Left lung (tissue), 10 donors: ENCODE data around the gene TNS3. TPM values are rescaled to one million over a fixed set of nuclear protein-coding genes. Genes with fewer than 3 reads are reported as not detected.

Experiments
- ATAC-seq: fragments of 200-7000 bp; cut with Tn5 transposase; one replicate; pipeline ENCODE4 v1.9.1; 2020; ENCODE audit warnings: moderate library complexity
- DNase-seq, 4 donors: peaks; one replicate each; pipeline ENCODE4 v3.0.0-alpha.2; 2013 to 2020
- H3K27ac ChIP-seq, 2 donors: fragments of 200-600 bp; sonication (generic) in 1 of 2; one replicate each; pipeline versions ENCODE4 v1.5.0 to v1.8.0; 2020 to 2021
- H3K27me3 ChIP-seq, 2 donors: fragments of 200-600 bp; sonication (generic) in 1 of 2; one replicate each; pipeline versions ENCODE4 v1.5.0 to v1.8.0; 2020 to 2021
- H3K36me3 ChIP-seq, 2 donors: fragments of 200-600 bp; sonication (generic) in 1 of 2; one replicate each; pipeline versions ENCODE4 v1.5.0 to v1.8.0; 2020 to 2021
- H3K4me1 ChIP-seq, 2 donors: fragments of 200-600 bp; one replicate each; pipeline ENCODE4 v1.8.0; 2021
- H3K4me3 ChIP-seq, 2 donors: fragments of 200-600 bp; sonication (generic) in 1 of 2; one replicate each; pipeline versions ENCODE4 v1.5.0 to v1.8.0; 2020 to 2021; ENCODE audit warnings: mild to moderate bottlenecking in 1 of 2
- H3K9me3 ChIP-seq, 2 donors: fragments of 200-600 bp; sonication (generic) in 1 of 2; one replicate each; pipeline versions ENCODE4 v1.5.0 to v1.8.0; 2020 to 2021
- intact Hi-C, 2 donors: fragments of 100-400 bp; cut with DNase I; formaldehyde crosslinking; loops; one replicate each; pipeline versions ENCODE4 v1.11.2 to v1.14.2; 2022
- polyA plus RNA-seq, 6 donors: library from polyadenylated mRNA; unstranded; fragments of 120-200 nt; gene quantifications; one replicate each; pipeline ENCODE4 v1.2.1, GENCODE V29; 2013; ENCODE audit not compliant: insufficient read length in 6 of 6
- total RNA-seq, 2 donors: library from RNA; stranded (reverse); fragmentation: NEBNext Ultra II Directional; extraction: Animal tissue kit (Norgen Biotek cat#: 25700); gene quantifications; one replicate each; pipeline ENCODE4 v1.2.1, GENCODE V29; 2021
- TF ChIP-seq, protein P1 (sequence below), 2 donors: fragments of 200-600 bp; sonication (generic) in 1 of 2; IDR thresholded peaks; one replicate each; pipeline versions ENCODE4 v1.5.0 to v1.8.0; 2021; ENCODE audit warnings: antibody characterized with exemption in 2 of 2
- donor health status: DM: no; HTN: yes; CAD: no.
- donor health status: DM: no; HTN: no; CAD: no.

Gene TNS3
- total and polyA plus RNA-seq, 8 donors = 86.3 to 151 (median 97.8) TPM

DNA sequence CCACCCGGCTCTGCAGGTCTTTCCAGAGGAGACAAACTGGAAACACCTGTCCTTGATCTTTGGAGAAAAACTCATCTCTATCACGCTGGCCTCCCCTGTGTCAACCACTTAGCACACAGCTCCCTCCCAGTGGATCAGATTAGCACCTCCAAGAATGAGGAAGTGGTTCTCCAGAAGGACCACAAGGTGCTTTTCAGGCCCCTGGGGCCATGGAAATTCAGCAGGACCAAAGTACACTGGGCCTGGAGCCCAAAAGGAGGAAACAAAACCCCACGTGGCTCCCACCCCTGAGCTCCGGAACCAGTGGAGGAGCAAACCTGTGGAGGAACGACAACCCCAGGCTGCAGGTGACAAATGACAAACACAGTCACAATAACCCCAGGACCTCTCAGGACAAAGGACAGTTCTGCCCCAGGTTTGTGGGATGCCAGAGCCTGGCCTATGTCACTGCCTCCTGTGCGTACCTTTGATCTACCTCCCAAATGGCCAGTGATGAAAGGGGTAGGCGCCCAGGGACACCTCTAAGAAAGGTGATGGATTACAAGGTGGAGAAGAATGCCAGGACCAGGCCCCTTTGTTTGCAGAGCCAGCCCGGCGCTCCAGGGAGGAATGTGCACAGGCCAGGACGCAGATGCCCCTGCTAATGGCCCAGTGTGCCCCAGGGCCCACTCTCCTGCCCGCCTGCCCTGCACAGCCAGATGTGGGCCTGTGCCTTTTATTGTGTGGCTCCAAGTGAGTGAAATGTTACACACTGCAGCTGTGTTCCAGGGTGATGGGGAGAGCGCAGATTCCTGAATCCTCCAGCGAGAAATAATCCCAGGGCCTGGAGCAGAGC is 5.7 kb downstream of the TNS3 start:
- peaks cover 0 to 7% of the 10 kb centered on the region in 2 donors for H3K27me3 ChIP-seq
- H3K36me3 ChIP-seq = no peaks in the 10 kb centered on the region
- intact Hi-C loops = no loop called here
- peaks cover 87 to 98% of the 10 kb centered on the region in 2 donors for H3K4me1 ChIP-seq
- DNase-seq (peak in 3 of 4 donors; percentile 67 to 92 (median 85)), ATAC-seq (peak; percentile 22)
- TF ChIP-seq, protein P1, sequence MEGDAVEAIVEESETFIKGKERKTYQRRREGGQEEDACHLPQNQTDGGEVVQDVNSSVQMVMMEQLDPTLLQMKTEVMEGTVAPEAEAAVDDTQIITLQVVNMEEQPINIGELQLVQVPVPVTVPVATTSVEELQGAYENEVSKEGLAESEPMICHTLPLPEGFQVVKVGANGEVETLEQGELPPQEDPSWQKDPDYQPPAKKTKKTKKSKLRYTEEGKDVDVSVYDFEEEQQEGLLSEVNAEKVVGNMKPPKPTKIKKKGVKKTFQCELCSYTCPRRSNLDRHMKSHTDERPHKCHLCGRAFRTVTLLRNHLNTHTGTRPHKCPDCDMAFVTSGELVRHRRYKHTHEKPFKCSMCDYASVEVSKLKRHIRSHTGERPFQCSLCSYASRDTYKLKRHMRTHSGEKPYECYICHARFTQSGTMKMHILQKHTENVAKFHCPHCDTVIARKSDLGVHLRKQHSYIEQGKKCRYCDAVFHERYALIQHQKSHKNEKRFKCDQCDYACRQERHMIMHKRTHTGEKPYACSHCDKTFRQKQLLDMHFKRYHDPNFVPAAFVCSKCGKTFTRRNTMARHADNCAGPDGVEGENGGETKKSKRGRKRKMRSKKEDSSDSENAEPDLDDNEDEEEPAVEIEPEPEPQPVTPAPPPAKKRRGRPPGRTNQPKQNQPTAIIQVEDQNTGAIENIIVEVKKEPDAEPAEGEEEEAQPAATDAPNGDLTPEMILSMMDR (IDR thresholded peaks at IDR 0.05) = no peak
- no peak overlapping the region for H3K4me3 ChIP-seq
- peak overlapping the region; percentile 75 to 78 for H3K27ac ChIP-seq
- no peaks in the 10 kb centered on the region for H3K9me3 ChIP-seq

DNA sequence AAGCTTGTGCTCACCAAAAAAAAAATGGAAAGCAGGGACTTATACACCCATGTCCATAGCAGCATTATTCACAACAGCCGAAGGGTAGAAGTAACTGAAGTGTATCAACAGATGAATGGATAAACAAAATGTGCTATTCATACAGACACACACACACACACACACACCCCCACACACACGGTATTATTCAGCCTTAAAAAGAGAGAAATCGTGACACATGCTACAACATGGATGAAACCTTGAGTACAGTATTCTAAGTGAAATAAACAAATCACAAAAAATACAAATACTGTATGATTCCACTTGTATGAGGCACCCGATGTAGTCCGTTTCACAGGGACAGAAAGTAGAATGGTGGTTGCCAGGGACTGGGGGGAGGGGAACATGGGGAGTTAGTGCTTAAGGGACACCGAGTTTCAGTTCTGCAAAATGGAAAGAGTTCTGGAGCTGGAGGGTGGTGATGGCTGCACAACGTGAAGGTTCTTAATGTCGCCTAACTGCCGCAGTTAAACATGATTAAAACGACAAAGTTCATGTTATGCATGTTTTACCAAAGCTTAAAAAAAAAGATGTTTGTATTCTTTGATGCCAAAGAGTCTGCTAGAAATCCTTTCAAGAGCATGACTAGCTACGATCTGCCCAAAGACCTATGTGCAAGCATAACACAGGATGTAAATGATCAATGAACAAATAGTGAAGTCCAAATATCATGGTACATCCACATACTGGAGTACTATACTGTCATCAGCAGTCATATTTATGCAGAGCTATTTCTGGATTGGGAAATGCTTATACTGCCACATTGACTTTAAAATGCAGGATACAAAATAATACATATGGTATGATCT is 7.2 kb downstream of the TNS3 start:
- H3K4me1 ChIP-seq = peaks cover 92 to 100% of the 10 kb centered on the region in 2 donors
- intact Hi-C loops = no loop called here

DNA sequence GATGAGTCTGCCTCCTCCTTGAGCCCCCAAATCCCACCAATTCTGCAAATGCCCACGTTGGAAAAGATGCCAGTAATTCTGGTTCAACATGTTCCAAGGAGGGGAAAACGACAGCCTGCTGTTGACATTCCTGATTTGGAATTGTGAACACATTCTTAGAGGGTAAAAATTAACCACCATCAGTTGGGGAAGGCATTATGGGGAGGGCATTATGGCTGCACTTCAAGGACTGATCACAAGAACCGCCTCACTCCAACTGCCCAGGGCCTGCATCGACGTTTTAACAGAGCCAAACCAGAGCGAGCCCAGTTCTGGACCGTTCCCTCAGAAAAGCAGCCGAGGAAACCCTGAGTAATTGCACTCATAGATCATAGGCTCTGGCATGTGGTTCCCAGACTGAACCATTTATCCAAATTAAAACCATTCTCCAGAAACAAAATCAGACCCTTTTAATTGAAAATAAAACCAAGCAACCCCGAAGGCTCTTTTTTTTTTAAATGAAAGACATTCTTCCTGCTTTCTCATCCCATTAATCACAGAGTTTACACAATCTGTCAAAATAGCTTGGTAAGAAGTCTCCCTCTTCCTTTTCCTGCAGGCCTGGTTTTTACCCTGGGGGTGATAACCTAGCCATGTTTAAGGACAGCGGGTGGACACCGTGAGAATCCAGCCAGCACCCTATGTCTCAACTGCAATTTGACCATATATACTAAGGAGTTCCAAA is 8.0 kb downstream of the TNS3 start:
- Histone ChIP-seq H3K9me3 (no peaks in the 10 kb centered on the region), H3K4me3 (no peak overlapping the region), H3K4me1 (peaks cover 91 to 97% of the 10 kb centered on the region in 2 donors), H3K36me3 (no peaks in the 10 kb centered on the region), H3K27me3 (no peaks in the 10 kb centered on the region), H3K27ac (peak overlapping the region; percentile 78 to 87)
- DNase-seq (peak in 1 of 4 donors; percentile 73), ATAC-seq (peak; percentile 30)
- intact Hi-C loops = no loop called here
- TF ChIP-seq, protein P1 (IDR thresholded peaks at IDR 0.05) = no peak

More for the DNA sequence above, 7.2 kb downstream of the TNS3 start:
- TF ChIP-seq, protein P1 (IDR thresholded peaks at IDR 0.05) = no peak
- ATAC-seq (no peak), DNase-seq (peak in 1 of 4 donors; percentile 70)
- Histone ChIP-seq H3K9me3 (no peaks in the 10 kb centered on the region), H3K27me3 (no peaks in the 10 kb centered on the region), H3K36me3 (no peaks in the 10 kb centered on the region), H3K4me3 (no peak overlapping the region), H3K27ac (peak overlapping the region; percentile 78 to 87)

DNA sequence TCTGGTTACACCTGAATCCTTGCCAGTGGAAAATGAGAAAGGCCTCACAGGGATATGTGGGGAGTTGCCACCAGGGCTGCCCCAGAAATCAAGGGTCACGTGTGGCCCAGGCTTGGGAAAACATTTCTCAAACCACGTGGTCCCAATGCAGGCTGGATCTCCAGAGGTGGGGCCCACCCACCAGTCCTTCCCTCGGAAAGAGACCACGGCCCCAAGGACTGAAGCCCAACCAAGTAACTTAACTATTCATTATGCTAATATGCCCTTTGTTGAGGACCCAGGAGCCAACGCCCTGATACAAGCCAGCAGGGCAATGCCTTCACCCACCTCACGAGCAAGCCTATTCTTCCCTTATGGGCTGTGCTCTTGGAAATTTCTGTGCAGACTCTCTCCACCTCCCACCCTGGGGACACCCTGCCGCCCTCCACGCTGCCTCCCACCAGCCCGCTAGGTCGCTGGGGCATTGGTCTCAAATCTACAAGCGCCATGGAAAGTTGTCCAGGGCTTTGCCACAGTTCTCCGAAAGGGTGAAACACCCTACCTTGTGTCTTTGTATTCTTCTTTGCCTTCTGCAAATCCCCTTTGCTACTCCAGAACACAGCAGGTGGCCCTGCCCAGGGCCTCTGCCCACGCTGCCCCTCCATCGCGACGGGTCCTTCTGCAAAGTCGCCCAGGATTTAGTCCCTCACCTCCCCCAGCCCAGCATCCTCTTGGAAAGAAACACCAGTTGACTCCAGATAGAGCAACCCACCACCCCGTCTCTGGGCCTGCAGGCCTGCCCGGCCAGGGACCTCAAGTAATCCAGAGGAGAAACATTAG is 8.8 kb downstream of the TNS3 start:
- TF ChIP-seq, protein P1 (IDR thresholded peaks at IDR 0.05) = no peak
- no peaks in the 10 kb centered on the region for H3K27me3 ChIP-seq
- DNase-seq (no peak), ATAC-seq (no peak)
- intact Hi-C loops = no loop called here
- no peak overlapping the region for H3K4me3 ChIP-seq
- H3K4me1 ChIP-seq = peaks cover 85 to 97% of the 10 kb centered on the region in 2 donors
- H3K36me3 ChIP-seq = no peaks in the 10 kb centered on the region
- peak overlapping the region; percentile 78 to 87 for H3K27ac ChIP-seq
- H3K9me3 ChIP-seq = no peaks in the 10 kb centered on the region
